Keratinocyte (primary cell): Measurements from ENCODE around the gene RABGAP1.

Experiments
- EZH2 ChIP-seq: IDR thresholded peaks from one replicate; pipeline ENCODE4 v1.6.1; 2012; ENCODE audit warnings: inconsistent platforms, mild to moderate bottlenecking, low read length, moderate library complexity
- TF ChIP-seq, protein P1 (sequence below), 3 experiments: IDR thresholded peaks in 1 of 3; conservative IDR thresholded peaks in 1 of 3; optimal IDR thresholded peaks in 1 of 3; 2 replicates in 2 of 3; 3 replicates in 1 of 3; pipeline versions ENCODE3 to v1.5.1; 2011; ENCODE audit warnings: low read length in 3 of 3, mild to moderate bottlenecking in 3 of 3, moderate library complexity in 2 of 3, control low read depth in 1 of 3, inconsistent platforms in 1 of 3; ENCODE audit not compliant: insufficient read depth in 2 of 3; ENCODE audit errors: extremely low read depth in 1 of 3

GRCh38 chr9:122950263-122950662, 9.4 kb downstream of the RABGAP1 start:
- TF ChIP-seq, protein P1, sequence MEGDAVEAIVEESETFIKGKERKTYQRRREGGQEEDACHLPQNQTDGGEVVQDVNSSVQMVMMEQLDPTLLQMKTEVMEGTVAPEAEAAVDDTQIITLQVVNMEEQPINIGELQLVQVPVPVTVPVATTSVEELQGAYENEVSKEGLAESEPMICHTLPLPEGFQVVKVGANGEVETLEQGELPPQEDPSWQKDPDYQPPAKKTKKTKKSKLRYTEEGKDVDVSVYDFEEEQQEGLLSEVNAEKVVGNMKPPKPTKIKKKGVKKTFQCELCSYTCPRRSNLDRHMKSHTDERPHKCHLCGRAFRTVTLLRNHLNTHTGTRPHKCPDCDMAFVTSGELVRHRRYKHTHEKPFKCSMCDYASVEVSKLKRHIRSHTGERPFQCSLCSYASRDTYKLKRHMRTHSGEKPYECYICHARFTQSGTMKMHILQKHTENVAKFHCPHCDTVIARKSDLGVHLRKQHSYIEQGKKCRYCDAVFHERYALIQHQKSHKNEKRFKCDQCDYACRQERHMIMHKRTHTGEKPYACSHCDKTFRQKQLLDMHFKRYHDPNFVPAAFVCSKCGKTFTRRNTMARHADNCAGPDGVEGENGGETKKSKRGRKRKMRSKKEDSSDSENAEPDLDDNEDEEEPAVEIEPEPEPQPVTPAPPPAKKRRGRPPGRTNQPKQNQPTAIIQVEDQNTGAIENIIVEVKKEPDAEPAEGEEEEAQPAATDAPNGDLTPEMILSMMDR (optimal IDR thresholded peaks at IDR 0.05 in 1 of 3, IDR thresholded peaks at IDR 0.05 in 1 of 3, conservative IDR thresholded peaks at IDR 0.05 in 1 of 3; ENCODE audit: extremely low read depth in 1 of 3, insufficient read depth in 2 of 3, low read length in 3 of 3), result no peak
- TF ChIP-seq EZH2, result no peak
